GM23338 (cell line): ENCODE data around the gene ZC3H14. TPM values are rescaled to one million over a fixed set of nuclear protein-coding genes. Genes with fewer than 3 reads are reported as not detected.

Experiments
- ATAC-seq: fragments of 200-7000 bp; cut with Tn5 transposase; 3 replicates; pipeline ENCODE4 v1.9.1; 2020
- DNase-seq: peaks from one replicate; pipeline ENCODE4 v3.0.0-alpha.2; 2015; ENCODE audit warnings: low spot score
- H2AFZ ChIP-seq: fragments of 200-600 bp; sonication (generic); 2 replicates; pipeline ENCODE4 v1.8.0; 2016; ENCODE audit warnings: antibody characterized with exemption, mild to moderate bottlenecking, moderate library complexity
- H3F3A ChIP-seq: fragments of 200-600 bp; sonication (generic); replicated peaks from 2 replicates; pipeline ENCODE4 v1.8.0; 2017; ENCODE audit warnings: antibody characterized with exemption, mixed run types, low read depth
- H3K27ac ChIP-seq: fragments of 200-600 bp; sonication (generic); 2 replicates; pipeline ENCODE4 v1.6.1; 2016; ENCODE audit warnings: low read depth
- H3K27me3 ChIP-seq: fragments of 200-600 bp; sonication (generic); 2 replicates; pipeline ENCODE4 v1.8.0; 2016; ENCODE audit warnings: mild to moderate bottlenecking, mixed run types, moderate library complexity; ENCODE audit not compliant: insufficient read depth
- H3K36me3 ChIP-seq: fragments of 200-600 bp; sonication (generic); 2 replicates; pipeline ENCODE4 v1.8.0; 2016; ENCODE audit warnings: mild to moderate bottlenecking; ENCODE audit not compliant: insufficient read depth
- H3K4me1 ChIP-seq: fragments of 200-600 bp; sonication (generic); 2 replicates; pipeline ENCODE4 v1.8.0; 2016; ENCODE audit warnings: mild to moderate bottlenecking, moderate library complexity; ENCODE audit not compliant: insufficient read depth
- H3K4me2 ChIP-seq: fragments of 200-600 bp; sonication (generic); 2 replicates; pipeline ENCODE4 v1.7.1; 2017; ENCODE audit warnings: mixed run types
- H3K4me3 ChIP-seq: fragments of 200-600 bp; sonication (generic); 2 replicates; pipeline ENCODE4 v1.6.1; 2016; ENCODE audit warnings: mixed run types
- H3K79me2 ChIP-seq: fragments of 200-600 bp; sonication (generic); replicated peaks from 2 replicates; pipeline ENCODE4 v1.8.0; 2017; ENCODE audit warnings: mild to moderate bottlenecking; ENCODE audit not compliant: insufficient read depth
- H3K9me2 ChIP-seq: fragments of 200-600 bp; sonication (generic); 2 replicates; pipeline ENCODE4 v1.8.0; 2017; ENCODE audit not compliant: insufficient read depth
- H4K20me1 ChIP-seq: fragments of 200-600 bp; sonication (generic); replicated peaks from 2 replicates; pipeline ENCODE4 v1.8.0; 2017; ENCODE audit warnings: mild to moderate bottlenecking; ENCODE audit not compliant: insufficient read depth
- H3K27ac Mint-ChIP-seq: 2 replicates; pipeline ENCODE4 v1.8.0; 2020; ENCODE audit warnings: inconsistent platforms, mild to moderate bottlenecking, moderate library complexity, mixed read lengths
- H3K27me3 Mint-ChIP-seq: 3 replicates; pipeline ENCODE4 v1.8.0; 2022; ENCODE audit warnings: low read depth, mild to moderate bottlenecking, moderate library complexity, mixed read lengths, inconsistent platforms; ENCODE audit not compliant: insufficient read depth, poor library complexity
- H3K36me3 Mint-ChIP-seq: 3 replicates; pipeline ENCODE4 v1.8.0; 2021; ENCODE audit warnings: low read depth, mild to moderate bottlenecking, inconsistent platforms, moderate library complexity, mixed read lengths
- H3K4me1 Mint-ChIP-seq: 3 replicates; pipeline ENCODE4 v1.8.0; 2020; ENCODE audit warnings: mild to moderate bottlenecking, inconsistent platforms, mixed read lengths
- H3K4me3 Mint-ChIP-seq: 3 replicates; pipeline ENCODE4 v1.8.0; 2021; ENCODE audit warnings: moderate library complexity, mild to moderate bottlenecking, inconsistent platforms, mixed read lengths
- H3K9me3 Mint-ChIP-seq: 3 replicates; pipeline ENCODE4 v1.8.0; 2020; ENCODE audit warnings: moderate library complexity, mild to moderate bottlenecking, inconsistent platforms, mixed read lengths
- CREB1 ChIP-seq: fragments of 250-450 bp; sonication (Bioruptor Pico); IDR thresholded peaks from 2 replicates; pipeline ENCODE4 v1.5.0; 2020; ENCODE audit warnings: low read depth, mild to moderate bottlenecking, moderate library complexity
- EZH2 ChIP-seq: fragments of 200-600 bp; sonication (generic); IDR thresholded peaks from one replicate; pipeline ENCODE4 v1.8.0; 2017; ENCODE audit warnings: antibody characterized with exemption, mild to moderate bottlenecking, low read depth; ENCODE audit not compliant: unreplicated experiment
- EZH2phosphoT487 ChIP-seq: fragments of 200-600 bp; sonication (generic); IDR thresholded peaks from one replicate; pipeline ENCODE4 v1.8.1; 2018; ENCODE audit warnings: antibody characterized with exemption; ENCODE audit not compliant: unreplicated experiment
- JUNB ChIP-seq: IDR thresholded peaks from one replicate; pipeline ENCODE4 v1.6.1; 2016; ENCODE audit warnings: antibody characterized with exemption; ENCODE audit not compliant: unreplicated experiment
- NANOG ChIP-seq: IDR thresholded peaks from 2 replicates; pipeline ENCODE4 v1.6.1; 2016; ENCODE audit warnings: antibody characterized with exemption, borderline replicate concordance
- POLR2AphosphoS5 ChIP-seq: IDR thresholded peaks from 2 replicates; pipeline ENCODE4 v1.6.1; 2016; ENCODE audit warnings: antibody characterized with exemption, low read depth
- STAT1 ChIP-seq: IDR thresholded peaks from one replicate; pipeline ENCODE4 v1.6.1; 2016; ENCODE audit warnings: antibody characterized with exemption; ENCODE audit not compliant: unreplicated experiment
- ZNF114 ChIP-seq: fragments of 250-450 bp; sonication (Bioruptor Pico); IDR thresholded peaks from 2 replicates; pipeline ENCODE4 v1.5.0; 2020; ENCODE audit warnings: mild to moderate bottlenecking, moderate library complexity
- ZNF331 ChIP-seq: fragments of 250-450 bp; sonication (Bioruptor Pico); IDR thresholded peaks from 2 replicates; pipeline ENCODE4 v1.5.0; 2020; ENCODE audit warnings: low read depth, mild to moderate bottlenecking, moderate library complexity
- polyA plus RNA-seq: library from polyadenylated mRNA; unstranded; fragments of >200 nt; fragmentation: Nextera tagmentation; extraction: Ambion mirVana; gene quantifications from 2 replicates; pipeline ENCODE4 v1.2.1, GENCODE V29; 2016
- total RNA-seq: library from RNA; depleted of rRNA; stranded (reverse); fragments of >200 nt; shearing (Covaris generic); gene quantifications from 2 replicates; pipeline ENCODE4 v1.2.3, GENCODE V29; 2014
- TF ChIP-seq, protein P1 (sequence below): IDR thresholded peaks from 2 replicates; pipeline ENCODE4 v1.6.1; 2016; ENCODE audit warnings: antibody characterized with exemption
- TF ChIP-seq, protein P2 (sequence below), 2 experiments: fragments of 200-600 bp in 1 of 2; sonication (generic) in 1 of 2; conservative IDR thresholded peaks; 2 replicates each; pipeline versions ENCODE4 v1.5.1 to v1.6.1; 2016 to 2017; ENCODE audit warnings: antibody characterized with exemption in 2 of 2, low read depth in 2 of 2, mild to moderate bottlenecking in 2 of 2, moderate library complexity in 1 of 2
- TF ChIP-seq, protein P3 (sequence below): fragments of 250-450 bp; sonication (Bioruptor Pico); IDR thresholded peaks from 2 replicates; pipeline ENCODE4 v1.5.0; 2020; ENCODE audit warnings: mild to moderate bottlenecking, moderate library complexity
- TF ChIP-seq, protein P4 (sequence below): IDR thresholded peaks from one replicate; pipeline ENCODE4 v1.6.1; 2018; ENCODE audit warnings: antibody characterized with exemption; ENCODE audit not compliant: unreplicated experiment

Gene ZC3H14
- total and polyA plus RNA-seq, 2 experiments from 2014 or later = 63.2 to 87.9 TPM

DNA sequence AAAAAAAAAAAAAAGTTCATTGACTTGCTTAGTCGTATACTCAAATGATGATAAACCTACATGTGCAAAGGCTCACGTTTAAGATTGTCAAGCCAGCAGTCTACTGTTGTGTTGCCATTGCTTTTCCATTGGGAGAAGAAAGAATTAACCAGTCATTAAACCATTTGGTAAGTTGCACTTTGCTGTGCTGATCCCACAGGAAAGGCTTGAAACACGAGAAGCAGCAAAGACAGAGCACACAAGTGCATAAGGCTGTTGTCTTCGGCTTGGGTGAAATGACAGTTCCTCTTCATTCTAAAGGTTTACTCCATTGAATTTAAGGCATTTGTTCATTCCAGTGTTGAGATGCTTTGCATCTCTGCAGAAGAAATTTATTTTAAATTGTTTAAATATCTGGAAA lies 50.1 kb downstream of the ZC3H14 start:
- Histone ChIP-seq H3K4me2 (no peak overlapping the region), H2AFZ (no peak overlapping the region), H3K4me3 (no peak overlapping the region), H3K4me1 (peaks cover 3% of the 10 kb centered on the region), H3K27me3 (no peaks in the 10 kb centered on the region), H4K20me1 (no peaks in the 10 kb centered on the region), H3K79me2 (no peaks in the 10 kb centered on the region), H3K9me2 (no peaks in the 10 kb centered on the region), H3K36me3 (peaks cover 20% of the 10 kb centered on the region), H3K27ac (no peak overlapping the region), H3F3A (no peaks in the 10 kb centered on the region)
- Mint-ChIP-seq H3K9me3 (0 out of 3 replicates have a peak, but pooled peaks cover 2% of the 10 kb centered on the region), H3K27me3 (no peaks in the 10 kb centered on the region), H3K27ac (no peak overlapping the region), H3K4me3 (no peak overlapping the region), H3K36me3 (peaks cover 53% of the 10 kb centered on the region), H3K4me1 (peaks cover 12% of the 10 kb centered on the region)
- DNase-seq (no peak), ATAC-seq (no peak)
- TF ChIP-seq EZH2phosphoT487 = no peak
- TF ChIP-seq POLR2AphosphoS5 = no peak
- no peak for TF ChIP-seq ZNF114 (CRISPR knock-in tag)
- TF ChIP-seq, protein P1, sequence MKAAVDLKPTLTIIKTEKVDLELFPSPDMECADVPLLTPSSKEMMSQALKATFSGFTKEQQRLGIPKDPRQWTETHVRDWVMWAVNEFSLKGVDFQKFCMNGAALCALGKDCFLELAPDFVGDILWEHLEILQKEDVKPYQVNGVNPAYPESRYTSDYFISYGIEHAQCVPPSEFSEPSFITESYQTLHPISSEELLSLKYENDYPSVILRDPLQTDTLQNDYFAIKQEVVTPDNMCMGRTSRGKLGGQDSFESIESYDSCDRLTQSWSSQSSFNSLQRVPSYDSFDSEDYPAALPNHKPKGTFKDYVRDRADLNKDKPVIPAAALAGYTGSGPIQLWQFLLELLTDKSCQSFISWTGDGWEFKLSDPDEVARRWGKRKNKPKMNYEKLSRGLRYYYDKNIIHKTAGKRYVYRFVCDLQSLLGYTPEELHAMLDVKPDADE = no peak
- TF ChIP-seq, protein P2, sequence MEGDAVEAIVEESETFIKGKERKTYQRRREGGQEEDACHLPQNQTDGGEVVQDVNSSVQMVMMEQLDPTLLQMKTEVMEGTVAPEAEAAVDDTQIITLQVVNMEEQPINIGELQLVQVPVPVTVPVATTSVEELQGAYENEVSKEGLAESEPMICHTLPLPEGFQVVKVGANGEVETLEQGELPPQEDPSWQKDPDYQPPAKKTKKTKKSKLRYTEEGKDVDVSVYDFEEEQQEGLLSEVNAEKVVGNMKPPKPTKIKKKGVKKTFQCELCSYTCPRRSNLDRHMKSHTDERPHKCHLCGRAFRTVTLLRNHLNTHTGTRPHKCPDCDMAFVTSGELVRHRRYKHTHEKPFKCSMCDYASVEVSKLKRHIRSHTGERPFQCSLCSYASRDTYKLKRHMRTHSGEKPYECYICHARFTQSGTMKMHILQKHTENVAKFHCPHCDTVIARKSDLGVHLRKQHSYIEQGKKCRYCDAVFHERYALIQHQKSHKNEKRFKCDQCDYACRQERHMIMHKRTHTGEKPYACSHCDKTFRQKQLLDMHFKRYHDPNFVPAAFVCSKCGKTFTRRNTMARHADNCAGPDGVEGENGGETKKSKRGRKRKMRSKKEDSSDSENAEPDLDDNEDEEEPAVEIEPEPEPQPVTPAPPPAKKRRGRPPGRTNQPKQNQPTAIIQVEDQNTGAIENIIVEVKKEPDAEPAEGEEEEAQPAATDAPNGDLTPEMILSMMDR (conservative IDR thresholded peaks at IDR 0.05; ENCODE audit: low read depth in 2 of 2) = no peak
- no peak for TF ChIP-seq ZNF331 (CRISPR knock-in tag)
- no peak for TF ChIP-seq JUNB
- no peak for TF ChIP-seq CREB1
- no peak for TF ChIP-seq NANOG
- TF ChIP-seq, protein P3, sequence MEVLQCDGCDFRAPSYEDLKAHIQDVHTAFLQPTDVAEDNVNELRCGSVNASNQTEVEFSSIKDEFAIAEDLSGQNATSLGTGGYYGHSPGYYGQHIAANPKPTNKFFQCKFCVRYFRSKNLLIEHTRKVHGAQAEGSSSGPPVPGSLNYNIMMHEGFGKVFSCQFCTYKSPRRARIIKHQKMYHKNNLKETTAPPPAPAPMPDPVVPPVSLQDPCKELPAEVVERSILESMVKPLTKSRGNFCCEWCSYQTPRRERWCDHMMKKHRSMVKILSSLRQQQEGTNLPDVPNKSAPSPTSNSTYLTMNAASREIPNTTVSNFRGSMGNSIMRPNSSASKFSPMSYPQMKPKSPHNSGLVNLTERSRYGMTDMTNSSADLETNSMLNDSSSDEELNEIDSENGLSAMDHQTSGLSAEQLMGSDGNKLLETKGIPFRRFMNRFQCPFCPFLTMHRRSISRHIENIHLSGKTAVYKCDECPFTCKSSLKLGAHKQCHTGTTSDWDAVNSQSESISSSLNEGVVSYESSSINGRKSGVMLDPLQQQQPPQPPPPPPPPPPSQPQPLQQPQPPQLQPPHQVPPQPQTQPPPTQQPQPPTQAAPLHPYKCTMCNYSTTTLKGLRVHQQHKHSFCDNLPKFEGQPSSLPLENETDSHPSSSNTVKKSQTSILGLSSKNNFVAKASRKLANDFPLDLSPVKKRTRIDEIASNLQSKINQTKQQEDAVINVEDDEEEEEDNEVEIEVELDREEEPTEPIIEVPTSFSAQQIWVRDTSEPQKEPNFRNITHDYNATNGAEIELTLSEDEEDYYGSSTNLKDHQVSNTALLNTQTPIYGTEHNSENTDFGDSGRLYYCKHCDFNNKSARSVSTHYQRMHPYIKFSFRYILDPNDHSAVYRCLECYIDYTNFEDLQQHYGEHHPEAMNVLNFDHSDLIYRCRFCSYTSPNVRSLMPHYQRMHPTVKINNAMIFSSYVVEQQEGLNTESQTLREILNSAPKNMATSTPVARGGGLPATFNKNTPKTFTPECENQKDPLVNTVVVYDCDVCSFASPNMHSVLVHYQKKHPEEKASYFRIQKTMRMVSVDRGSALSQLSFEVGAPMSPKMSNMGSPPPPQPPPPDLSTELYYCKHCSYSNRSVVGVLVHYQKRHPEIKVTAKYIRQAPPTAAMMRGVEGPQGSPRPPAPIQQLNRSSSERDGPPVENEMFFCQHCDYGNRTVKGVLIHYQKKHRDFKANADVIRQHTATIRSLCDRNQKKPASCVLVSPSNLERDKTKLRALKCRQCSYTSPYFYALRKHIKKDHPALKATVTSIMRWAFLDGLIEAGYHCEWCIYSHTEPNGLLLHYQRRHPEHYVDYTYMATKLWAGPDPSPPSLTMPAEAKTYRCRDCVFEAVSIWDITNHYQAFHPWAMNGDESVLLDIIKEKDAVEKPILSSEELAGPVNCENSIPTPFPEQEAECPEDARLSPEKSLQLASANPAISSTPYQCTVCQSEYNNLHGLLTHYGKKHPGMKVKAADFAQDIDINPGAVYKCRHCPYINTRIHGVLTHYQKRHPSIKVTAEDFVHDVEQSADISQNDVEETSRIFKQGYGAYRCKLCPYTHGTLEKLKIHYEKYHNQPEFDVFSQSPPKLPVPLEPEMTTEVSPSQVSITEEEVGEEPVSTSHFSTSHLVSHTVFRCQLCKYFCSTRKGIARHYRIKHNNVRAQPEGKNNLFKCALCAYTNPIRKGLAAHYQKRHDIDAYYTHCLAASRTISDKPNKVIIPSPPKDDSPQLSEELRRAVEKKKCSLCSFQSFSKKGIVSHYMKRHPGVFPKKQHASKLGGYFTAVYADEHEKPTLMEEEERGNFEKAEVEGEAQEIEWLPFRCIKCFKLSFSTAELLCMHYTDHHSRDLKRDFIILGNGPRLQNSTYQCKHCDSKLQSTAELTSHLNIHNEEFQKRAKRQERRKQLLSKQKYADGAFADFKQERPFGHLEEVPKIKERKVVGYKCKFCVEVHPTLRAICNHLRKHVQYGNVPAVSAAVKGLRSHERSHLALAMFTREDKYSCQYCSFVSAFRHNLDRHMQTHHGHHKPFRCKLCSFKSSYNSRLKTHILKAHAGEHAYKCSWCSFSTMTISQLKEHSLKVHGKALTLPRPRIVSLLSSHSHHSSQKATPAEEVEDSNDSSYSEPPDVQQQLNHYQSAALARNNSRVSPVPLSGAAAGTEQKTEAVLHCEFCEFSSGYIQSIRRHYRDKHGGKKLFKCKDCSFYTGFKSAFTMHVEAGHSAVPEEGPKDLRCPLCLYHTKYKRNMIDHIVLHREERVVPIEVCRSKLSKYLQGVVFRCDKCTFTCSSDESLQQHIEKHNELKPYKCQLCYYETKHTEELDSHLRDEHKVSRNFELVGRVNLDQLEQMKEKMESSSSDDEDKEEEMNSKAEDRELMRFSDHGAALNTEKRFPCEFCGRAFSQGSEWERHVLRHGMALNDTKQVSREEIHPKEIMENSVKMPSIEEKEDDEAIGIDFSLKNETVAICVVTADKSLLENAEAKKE (CRISPR knock-in tag) = no peak
- TF ChIP-seq STAT1 = no peak
- TF ChIP-seq, protein P4, sequence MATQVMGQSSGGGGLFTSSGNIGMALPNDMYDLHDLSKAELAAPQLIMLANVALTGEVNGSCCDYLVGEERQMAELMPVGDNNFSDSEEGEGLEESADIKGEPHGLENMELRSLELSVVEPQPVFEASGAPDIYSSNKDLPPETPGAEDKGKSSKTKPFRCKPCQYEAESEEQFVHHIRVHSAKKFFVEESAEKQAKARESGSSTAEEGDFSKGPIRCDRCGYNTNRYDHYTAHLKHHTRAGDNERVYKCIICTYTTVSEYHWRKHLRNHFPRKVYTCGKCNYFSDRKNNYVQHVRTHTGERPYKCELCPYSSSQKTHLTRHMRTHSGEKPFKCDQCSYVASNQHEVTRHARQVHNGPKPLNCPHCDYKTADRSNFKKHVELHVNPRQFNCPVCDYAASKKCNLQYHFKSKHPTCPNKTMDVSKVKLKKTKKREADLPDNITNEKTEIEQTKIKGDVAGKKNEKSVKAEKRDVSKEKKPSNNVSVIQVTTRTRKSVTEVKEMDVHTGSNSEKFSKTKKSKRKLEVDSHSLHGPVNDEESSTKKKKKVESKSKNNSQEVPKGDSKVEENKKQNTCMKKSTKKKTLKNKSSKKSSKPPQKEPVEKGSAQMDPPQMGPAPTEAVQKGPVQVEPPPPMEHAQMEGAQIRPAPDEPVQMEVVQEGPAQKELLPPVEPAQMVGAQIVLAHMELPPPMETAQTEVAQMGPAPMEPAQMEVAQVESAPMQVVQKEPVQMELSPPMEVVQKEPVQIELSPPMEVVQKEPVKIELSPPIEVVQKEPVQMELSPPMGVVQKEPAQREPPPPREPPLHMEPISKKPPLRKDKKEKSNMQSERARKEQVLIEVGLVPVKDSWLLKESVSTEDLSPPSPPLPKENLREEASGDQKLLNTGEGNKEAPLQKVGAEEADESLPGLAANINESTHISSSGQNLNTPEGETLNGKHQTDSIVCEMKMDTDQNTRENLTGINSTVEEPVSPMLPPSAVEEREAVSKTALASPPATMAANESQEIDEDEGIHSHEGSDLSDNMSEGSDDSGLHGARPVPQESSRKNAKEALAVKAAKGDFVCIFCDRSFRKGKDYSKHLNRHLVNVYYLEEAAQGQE = no peak
- TF ChIP-seq EZH2 = no peak
